GM20000 (cell line): ENCODE data around the gene CCDC167.
"Not testable (repeated sequence)": the region's sequence is repeated elsewhere in the genome, so short reads cannot be mapped to it uniquely, and the experiment has no call there.

Experiments
- DNase-seq: peaks from one replicate; pipeline ENCODE4 v3.0.0; 2012; ENCODE audit warnings: low spot score
- TF ChIP-seq, protein P1 (sequence below): IDR thresholded peaks from 2 replicates; pipeline ENCODE4 v1.5.1; 2012; ENCODE audit warnings: mild to moderate bottlenecking, control low read depth; ENCODE audit errors: extremely low read depth, missing control alignments

The CCDC167 gene

DNA sequence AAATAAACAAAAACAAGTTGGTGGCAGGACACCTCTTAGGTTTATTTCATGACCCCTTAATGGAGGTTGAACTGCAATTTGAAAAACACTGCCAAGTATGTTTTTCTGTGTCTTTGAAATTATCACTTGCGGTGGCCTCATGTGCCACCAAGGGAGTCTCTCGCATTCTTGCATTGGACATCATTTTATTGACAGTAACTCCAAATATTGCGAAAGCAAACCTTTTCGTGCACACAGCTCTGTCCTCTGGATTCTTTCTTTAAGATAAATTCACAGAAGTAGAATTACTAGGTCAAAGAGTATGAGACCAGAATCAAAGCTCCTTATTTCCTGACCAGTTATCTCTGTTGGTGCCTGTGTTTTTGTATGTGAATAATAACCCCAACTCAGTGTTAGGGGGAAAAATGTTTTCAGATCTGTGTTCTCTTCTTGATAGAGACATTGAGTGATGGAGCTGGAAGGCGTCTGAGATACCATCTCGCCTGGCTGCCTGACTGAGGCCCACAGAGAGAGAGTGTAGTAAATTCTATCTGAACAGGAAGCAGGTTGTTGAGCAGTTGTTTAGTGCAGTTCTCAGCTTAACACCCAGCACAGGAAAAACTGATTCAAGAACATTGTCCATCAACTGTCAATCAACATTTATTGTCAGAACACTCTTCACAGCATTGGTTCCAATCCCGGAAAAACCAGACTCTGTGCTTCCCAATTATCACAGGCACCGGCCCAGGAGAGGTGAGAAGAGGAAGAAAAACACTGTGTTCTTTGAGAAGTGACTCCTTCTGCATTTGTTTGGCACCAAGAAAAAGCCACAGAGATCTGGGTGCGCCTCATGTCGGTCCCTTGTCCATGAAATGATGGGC, 2.2 kb upstream of the CCDC167 start:
- TF ChIP-seq, protein P1, sequence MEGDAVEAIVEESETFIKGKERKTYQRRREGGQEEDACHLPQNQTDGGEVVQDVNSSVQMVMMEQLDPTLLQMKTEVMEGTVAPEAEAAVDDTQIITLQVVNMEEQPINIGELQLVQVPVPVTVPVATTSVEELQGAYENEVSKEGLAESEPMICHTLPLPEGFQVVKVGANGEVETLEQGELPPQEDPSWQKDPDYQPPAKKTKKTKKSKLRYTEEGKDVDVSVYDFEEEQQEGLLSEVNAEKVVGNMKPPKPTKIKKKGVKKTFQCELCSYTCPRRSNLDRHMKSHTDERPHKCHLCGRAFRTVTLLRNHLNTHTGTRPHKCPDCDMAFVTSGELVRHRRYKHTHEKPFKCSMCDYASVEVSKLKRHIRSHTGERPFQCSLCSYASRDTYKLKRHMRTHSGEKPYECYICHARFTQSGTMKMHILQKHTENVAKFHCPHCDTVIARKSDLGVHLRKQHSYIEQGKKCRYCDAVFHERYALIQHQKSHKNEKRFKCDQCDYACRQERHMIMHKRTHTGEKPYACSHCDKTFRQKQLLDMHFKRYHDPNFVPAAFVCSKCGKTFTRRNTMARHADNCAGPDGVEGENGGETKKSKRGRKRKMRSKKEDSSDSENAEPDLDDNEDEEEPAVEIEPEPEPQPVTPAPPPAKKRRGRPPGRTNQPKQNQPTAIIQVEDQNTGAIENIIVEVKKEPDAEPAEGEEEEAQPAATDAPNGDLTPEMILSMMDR = no peak
- DNase-seq = no peak

- not testable (repeated sequence) for DNase-seq
These were observed 1.2 kb upstream of the CCDC167 start for GRCh38 chr6:37500904-37501303.

DNA sequence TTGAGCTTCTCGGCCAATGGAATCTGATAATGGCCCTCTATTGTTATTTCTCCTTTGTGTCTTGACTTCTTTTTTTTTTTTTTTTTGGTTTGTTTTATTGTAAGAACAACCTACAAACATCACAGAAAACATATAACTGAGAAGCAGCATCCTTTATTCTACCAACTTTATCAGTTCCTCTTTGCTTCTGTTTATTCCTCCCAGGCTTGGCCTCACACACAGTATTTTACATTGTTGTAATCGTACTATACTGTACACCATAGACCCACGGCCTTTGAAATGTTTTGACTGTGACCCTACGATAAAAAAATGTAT, 558 bp upstream of the CCDC167 start:
- DNase-seq = no peak
- TF ChIP-seq, protein P1 = no peak

DNA sequence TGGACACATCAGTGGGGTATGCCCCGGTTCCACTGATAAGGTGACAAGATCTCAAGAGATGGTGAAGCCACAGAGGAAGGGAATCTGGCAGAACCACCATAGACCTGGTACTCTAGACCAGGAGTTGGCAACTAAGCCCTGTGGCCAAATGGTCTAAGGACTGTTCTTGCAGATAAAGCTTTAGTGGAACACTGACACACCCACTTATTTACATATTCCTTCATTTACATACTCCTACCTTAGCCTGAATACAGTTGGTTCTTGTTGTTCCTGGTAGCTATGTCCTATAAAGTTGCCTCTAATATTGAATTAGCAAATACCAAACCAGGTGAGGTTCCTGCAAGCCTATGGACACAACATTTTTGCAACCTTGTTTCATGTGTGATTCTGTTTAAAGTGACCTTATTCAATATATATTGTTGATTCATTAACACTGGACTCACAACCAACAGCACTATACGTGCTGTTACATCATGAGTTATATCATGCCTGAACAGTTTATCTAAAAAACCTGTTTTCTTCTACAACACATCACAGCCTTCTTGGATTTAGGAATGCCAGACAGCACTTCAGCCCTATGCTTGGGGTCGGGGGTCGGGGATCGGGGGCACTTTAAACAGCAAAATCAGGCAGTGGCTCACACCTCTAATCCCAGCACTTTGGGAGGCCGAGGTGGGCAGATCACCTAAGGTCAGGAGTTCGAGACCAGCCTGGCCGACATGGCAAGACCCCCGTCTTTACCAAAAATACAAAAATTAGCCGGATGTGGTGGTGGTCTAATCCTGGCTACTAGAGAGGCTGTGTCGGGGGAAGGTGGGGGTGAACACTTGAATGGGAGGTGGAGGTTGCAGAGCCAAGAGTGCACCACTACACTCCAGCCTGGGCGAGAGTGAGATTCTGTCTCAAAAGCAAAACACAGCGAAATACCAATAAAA, 2.5 kb downstream of the CCDC167 start:
- TF ChIP-seq, protein P1 = no peak
- no peak for DNase-seq

- TF ChIP-seq, protein P1 = no peak
- DNase-seq = peak; percentile 62
These were observed 4.3 kb downstream of the CCDC167 start for GRCh38 chr6:37495244-37495934.

- no peak for DNase-seq
- TF ChIP-seq, protein P1 = no peak
These were observed 6.1 kb downstream of the CCDC167 start for GRCh38 chr6:37493661-37493995.

DNA sequence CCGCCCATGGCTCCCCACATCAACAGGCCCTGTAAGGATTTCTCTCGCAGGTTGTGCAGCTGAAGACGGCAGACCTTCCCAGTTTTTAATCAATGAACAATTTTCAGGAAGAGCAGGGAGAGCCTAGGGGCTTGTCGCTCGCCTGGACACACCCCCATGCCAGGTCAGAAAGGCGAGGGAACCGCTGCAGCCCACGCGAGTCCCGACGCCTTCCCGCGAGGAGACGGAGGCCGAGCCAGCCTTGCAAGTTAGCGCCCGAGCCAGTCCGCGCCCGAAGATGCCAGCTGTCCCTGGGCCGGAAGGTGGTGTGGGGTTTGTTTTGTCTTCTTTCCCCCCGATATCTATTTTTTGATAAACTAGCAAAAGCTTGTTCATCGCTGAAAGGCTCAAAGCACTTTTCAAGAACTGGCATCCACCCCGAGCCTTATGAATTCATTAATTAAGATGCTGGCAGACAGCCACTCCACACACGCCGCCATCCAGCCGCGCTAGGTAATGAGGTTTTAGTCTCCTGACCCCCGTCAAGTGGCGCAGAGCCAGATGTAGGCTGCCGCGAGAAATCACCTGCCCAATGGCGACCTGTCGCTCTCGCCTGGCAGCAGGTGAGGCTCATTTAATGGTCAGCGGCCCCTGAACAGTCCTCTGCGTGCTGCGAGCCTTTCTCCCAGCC, 6.6 kb downstream of the CCDC167 start:
- TF ChIP-seq, protein P1 = no peak
- no peak for DNase-seq
